Natural killer cell (primary cell): ENCODE measurements around the gene NFATC4. TPM values are rescaled to one million over a fixed set of nuclear protein-coding genes. Genes with fewer than 3 reads are reported as not detected.
"Not testable (repeated sequence)": the region's sequence is repeated elsewhere in the genome, so short reads cannot be mapped to it uniquely, and the experiment has no call there.

Experiments used
- ATAC-seq, 3 donors: fragments of 150-1000 bp in 2 of 3; fragments of 200-7000 bp in 1 of 3; cut with Tn5 transposase; 1 replicate in 1 of 3; 2 replicates in 2 of 3; pipeline ENCODE4 v1.10.0; 2021; ENCODE audit warnings: mild to moderate bottlenecking in 2 of 3, moderate library complexity in 2 of 3
- DNase-seq, 2 donors: peaks; one replicate each; pipeline versions ENCODE4 v3.0.0 to v3.0.0-alpha.2; 2013 to 2021; ENCODE audit warnings: mixed read lengths in 1 of 2
- H3K27ac ChIP-seq: one replicate; pipeline ENCODE4 v1.5.1; 2013; ENCODE audit warnings: mild to moderate bottlenecking, low read length
- H3K27me3 ChIP-seq: one replicate; pipeline ENCODE4 v1.6.1; 2013; ENCODE audit warnings: low read length; ENCODE audit not compliant: control insufficient read depth, insufficient read depth
- H3K36me3 ChIP-seq: one replicate; pipeline ENCODE4 v1.6.1; 2013; ENCODE audit warnings: low read length; ENCODE audit not compliant: control insufficient read depth, insufficient read depth
- H3K4me1 ChIP-seq: one replicate; pipeline ENCODE4 v1.6.1; 2013; ENCODE audit warnings: low read length; ENCODE audit not compliant: control insufficient read depth, insufficient read depth
- H3K4me3 ChIP-seq: one replicate; pipeline ENCODE4 v1.5.1; 2013; ENCODE audit warnings: low read length
- H3K9me3 ChIP-seq: one replicate; pipeline ENCODE4 v1.6.1; 2013; ENCODE audit warnings: low read length; ENCODE audit not compliant: control insufficient read depth, insufficient read depth
- H3K27ac Mint-ChIP-seq, 2 donors: one replicate each; pipeline ENCODE4 v1.8.0; 2022; ENCODE audit warnings: mild to moderate bottlenecking in 2 of 2, mixed read lengths in 2 of 2, moderate library complexity in 1 of 2
- H3K27me3 Mint-ChIP-seq, 2 donors: one replicate each; pipeline ENCODE4 v1.8.0; 2022; ENCODE audit warnings: low read depth in 2 of 2, mixed read lengths in 2 of 2
- H3K36me3 Mint-ChIP-seq: one replicate; pipeline ENCODE4 v1.8.0; 2022; ENCODE audit warnings: mixed read lengths
- H3K4me1 Mint-ChIP-seq, 2 donors: one replicate each; pipeline ENCODE4 v1.8.0; 2022; ENCODE audit warnings: mixed read lengths in 2 of 2
- H3K4me3 Mint-ChIP-seq: one replicate; pipeline ENCODE4 v1.8.0; 2022; ENCODE audit warnings: mild to moderate bottlenecking, moderate library complexity, mixed read lengths
- H3K9me3 Mint-ChIP-seq, 2 donors: one replicate each; pipeline ENCODE4 v1.8.0; 2022; ENCODE audit warnings: mixed read lengths in 2 of 2
- CTCF ChIP-seq: fragments of 200-600 bp; IDR thresholded peaks from one replicate; pipeline ENCODE4 v1.8.0; 2022; ENCODE audit warnings: antibody characterized with exemption
- WGBS: methylation state at CpG from one replicate; pipeline ENCODE4 v1.1.7; 2013; ENCODE audit warnings: missing lambda C conversion rate; ENCODE audit not compliant: insufficient coverage; 5-methylcytosine and 5-hydroxymethylcytosine counted together
- intact Hi-C: fragments of 100-400 bp; cut with micrococcal nuclease; formaldehyde crosslinking; loops from one replicate; pipeline ENCODE4 v1.14.2; 2022
- total RNA-seq, 4 donors: library from RNA; stranded (reverse); fragments of 120-200 nt in 1 of 4; gene quantifications; one replicate each; pipeline versions ENCODE4 v1.2.3 to v1.2.4, GENCODE V29; 2013 to 2022

NFATC4 gene
- total RNA-seq, 3 donors from 2014 or later (not counting 1 experiment from before 2014, with no cell fraction given), result not detected

GRCh38 chr14:24349742-24350141 lies 18.2 kb upstream of the NFATC4 start:
- WGBS, result 80% methylated on average over 5 of the region's 5 CpGs
- Mint-ChIP-seq H3K27me3 (peaks cover 41 to 65% of the 10 kb centered on the region in 2 donors), H3K9me3 (no peaks in the 10 kb centered on the region), H3K36me3 (no peaks in the 10 kb centered on the region), H3K4me1 (no peaks in the 10 kb centered on the region), H3K4me3 (no peak overlapping the region), H3K27ac (no peak overlapping the region)
- Histone ChIP-seq H3K4me3 (no peak overlapping the region), H3K27me3 (peaks cover 5% of the 10 kb centered on the region), H3K4me1 (no peaks in the 10 kb centered on the region), H3K9me3 (no peaks in the 10 kb centered on the region), H3K36me3 (no peaks in the 10 kb centered on the region), H3K27ac (no peak overlapping the region)
- TF ChIP-seq CTCF, result no peak
- intact Hi-C loops, result no loop called here
- ATAC-seq, result no peak
- no peak for DNase-seq

DNA sequence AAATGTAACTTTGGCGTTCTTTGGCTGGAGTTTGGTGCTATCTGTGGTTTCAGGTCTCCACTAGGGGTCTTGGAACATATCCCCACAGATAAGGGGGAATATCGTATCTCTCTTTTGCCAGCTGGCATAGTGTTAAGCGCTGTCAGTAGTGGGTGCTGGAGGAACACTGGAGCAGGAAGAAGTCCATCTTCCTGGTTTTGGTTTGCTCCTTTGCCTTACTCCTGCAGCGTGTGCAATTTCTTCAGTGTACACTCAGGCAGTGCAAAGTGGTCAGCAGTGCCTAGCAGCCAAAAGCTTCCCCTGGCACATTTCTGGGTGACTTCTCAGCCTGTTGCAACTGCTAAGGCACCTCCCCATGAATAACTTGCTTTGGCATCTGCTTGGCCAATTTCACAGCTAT lies 16.5 kb upstream of the NFATC4 start:
- intact Hi-C loops, result no loop called here
- H3K36me3 Mint-ChIP-seq, result no peaks in the 10 kb centered on the region
- WGBS, result 46% methylated on average over 4 of the region's 4 CpGs
- Histone ChIP-seq H3K4me3 (no peak overlapping the region), H3K36me3 (no peaks in the 10 kb centered on the region), H3K9me3 (no peaks in the 10 kb centered on the region), H3K27ac (no peak overlapping the region), H3K4me1 (no peaks in the 10 kb centered on the region), H3K27me3 (peaks cover 3% of the 10 kb centered on the region)
- DNase-seq (no peak), ATAC-seq (no peak)
- no peak overlapping the region for H3K4me3 Mint-ChIP-seq
- peaks cover 36 to 57% of the 10 kb centered on the region in 2 donors for H3K27me3 Mint-ChIP-seq
- TF ChIP-seq CTCF, result no peak
- no peak overlapping the region for H3K27ac Mint-ChIP-seq
- no peaks in the 10 kb centered on the region for H3K4me1 Mint-ChIP-seq
- H3K9me3 Mint-ChIP-seq, result no peaks in the 10 kb centered on the region

DNA sequence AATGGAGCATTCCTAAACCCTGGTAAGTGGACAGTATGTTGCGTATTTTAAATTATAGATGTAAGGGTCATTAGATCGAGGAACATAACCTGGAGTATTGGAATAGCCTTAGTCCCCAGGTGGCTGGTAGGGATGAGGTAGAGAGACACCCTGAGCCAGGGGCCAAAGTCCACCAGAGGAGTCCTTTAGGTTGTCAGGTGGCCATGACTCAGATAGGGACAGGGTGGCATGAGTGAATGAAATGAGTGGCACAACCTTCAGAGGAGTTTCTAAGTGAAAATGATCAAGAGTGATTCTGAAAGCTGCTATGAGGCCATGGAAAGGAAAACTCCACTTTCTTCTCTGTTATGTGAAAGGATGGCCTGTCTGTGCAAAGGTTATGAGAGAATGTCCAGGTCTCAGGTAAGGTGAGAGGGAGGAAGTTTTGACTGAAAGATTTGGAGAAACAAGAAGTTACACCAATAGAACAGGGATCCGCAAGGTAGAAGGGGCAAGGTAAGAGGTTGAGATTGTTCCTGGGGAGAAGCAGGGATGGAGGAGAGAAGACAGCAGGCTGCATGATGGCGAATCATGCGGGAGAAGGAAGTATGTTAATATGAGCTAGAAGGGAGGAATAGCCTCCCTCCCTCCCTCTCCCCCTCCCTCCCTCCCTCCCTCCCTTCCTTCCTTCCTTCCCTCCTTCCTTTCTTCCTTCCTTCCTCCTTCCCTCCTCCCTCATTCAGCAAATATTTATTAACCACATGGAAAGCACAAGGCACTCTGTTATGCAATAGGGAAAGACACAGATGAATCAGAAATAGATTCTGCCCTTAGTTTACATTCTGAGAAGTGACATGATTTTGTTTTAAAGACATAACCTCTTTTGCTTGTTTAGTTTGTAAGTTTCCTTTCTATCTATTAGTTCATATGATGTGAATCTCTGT lies 14.2 kb upstream of the NFATC4 start:
- Mint-ChIP-seq H3K9me3 (no peaks in the 10 kb centered on the region), H3K4me3 (no peak overlapping the region), H3K4me1 (no peaks in the 10 kb centered on the region), H3K27ac (no peak overlapping the region), H3K27me3 (peaks cover 34 to 59% of the 10 kb centered on the region in 2 donors), H3K36me3 (no peaks in the 10 kb centered on the region)
- no peaks in the 10 kb centered on the region for H3K4me1 ChIP-seq
- H3K4me3 ChIP-seq, result no peak overlapping the region
- no peak for TF ChIP-seq CTCF
- peaks cover 3% of the 10 kb centered on the region for H3K27me3 ChIP-seq
- intact Hi-C loops, result no loop called here
- ATAC-seq (no peak), DNase-seq (no peak)
- H3K36me3 ChIP-seq, result no peaks in the 10 kb centered on the region
- WGBS, result 29% methylated on average over 3 of the region's 5 CpGs
- no peaks in the 10 kb centered on the region for H3K9me3 ChIP-seq
- no peak overlapping the region for H3K27ac ChIP-seq

DNA sequence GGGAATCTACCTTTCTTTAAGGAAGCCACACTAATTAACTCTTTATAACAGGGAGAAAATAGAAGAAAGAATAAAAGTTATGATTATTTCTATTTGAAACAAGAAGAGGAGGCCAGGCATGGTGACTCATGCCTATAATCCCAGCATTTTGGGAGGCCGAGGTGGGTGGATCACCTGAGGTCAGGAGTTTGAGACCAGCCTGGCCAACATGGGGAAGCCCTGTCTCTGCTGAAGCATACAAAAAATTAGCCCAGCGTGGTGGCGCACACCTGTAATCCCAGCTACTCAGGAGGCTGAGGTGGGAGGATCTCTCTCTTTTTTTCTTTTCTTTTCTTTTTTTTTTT lies 13.5 kb upstream of the NFATC4 start:
- H3K9me3 Mint-ChIP-seq, result not testable (repeated sequence)

More for the DNA sequence above, 13.5 kb upstream of the NFATC4 start:
- H3K27me3 ChIP-seq, H3K36me3 ChIP-seq, H3K4me1 ChIP-seq, intact Hi-C loops, H3K27ac ChIP-seq, H3K4me3 ChIP-seq, ATAC-seq, H3K4me1 Mint-ChIP-seq, DNase-seq, H3K4me3 Mint-ChIP-seq, H3K36me3 Mint-ChIP-seq, H3K9me3 ChIP-seq, H3K27ac Mint-ChIP-seq: not testable (repeated sequence)
- peaks cover 31 to 52% of the 10 kb centered on the region in 2 donors for H3K27me3 Mint-ChIP-seq
- 94% methylated on average over 1 of the region's 3 CpGs for WGBS
